HG03342 (cell line): ENCODE results near the gene UROS.
A peak's percentile ranks its signal among the peaks of the same experiment; 100 is the strongest.

ENCODE experiments used
- ATAC-seq: cut with Tn5 transposase; IDR thresholded peaks from one replicate; pipeline ENCODE4 v1.9.1; 2021; ENCODE audit warnings: mild to moderate bottlenecking, moderate library complexity; ENCODE audit not compliant: unreplicated experiment

UROS gene

DNA sequence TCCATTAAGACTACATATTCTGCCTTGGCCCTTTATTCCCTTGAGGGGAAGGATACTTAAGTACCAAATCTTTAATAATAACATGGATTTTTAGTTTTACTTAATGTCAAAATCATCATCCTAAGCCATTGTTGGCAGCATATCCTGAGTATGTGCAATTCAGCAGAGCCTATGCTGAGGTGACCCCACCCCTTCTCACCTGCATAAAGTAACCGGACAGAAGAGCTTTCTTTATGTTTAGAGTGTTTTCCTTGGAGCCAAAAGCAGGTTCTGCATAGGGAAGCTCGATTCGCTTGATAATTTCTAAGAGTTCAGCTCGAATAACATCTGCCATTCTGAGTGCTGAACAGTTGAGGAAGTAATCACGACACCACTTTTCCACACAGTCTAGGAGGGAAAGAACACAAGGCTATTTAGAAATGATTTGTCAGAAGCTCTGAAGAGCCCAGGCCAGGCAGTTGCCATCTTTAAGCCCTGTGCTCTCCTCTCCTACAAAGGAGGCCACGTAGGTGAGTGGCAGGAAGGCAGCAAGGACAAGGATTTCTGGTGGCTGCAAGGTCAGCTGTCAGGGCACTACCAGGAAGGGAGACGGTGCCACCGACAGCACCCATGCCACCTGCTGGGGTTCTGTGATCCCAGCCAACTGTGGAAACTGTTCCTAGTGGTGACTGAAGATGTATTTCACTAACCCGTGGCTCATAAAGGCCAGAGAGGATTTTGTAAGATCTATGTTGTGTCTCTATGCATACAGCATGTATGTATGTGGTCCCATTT, 15.9 kb upstream of the UROS start:
- ATAC-seq = no peak

DNA sequence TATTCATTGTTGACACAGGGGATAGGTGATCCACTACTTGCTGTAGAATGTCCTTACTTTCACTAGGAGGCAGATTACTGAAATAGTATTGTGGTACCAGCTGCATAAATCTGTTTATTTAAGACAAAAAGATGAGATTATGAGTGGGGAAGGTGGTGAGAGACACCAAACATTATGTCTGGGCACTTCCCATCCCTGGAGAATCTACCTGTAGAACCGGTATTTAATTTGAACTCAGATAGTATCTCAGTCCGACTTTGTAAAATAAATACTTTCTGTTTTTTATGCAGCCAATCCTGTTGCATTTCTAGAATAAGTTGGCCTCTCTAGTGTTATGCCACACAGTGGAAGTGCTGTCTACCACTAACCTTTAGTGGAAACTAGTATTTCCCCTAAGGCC, 13.7 kb upstream of the UROS start:
- ATAC-seq = no peak

DNA sequence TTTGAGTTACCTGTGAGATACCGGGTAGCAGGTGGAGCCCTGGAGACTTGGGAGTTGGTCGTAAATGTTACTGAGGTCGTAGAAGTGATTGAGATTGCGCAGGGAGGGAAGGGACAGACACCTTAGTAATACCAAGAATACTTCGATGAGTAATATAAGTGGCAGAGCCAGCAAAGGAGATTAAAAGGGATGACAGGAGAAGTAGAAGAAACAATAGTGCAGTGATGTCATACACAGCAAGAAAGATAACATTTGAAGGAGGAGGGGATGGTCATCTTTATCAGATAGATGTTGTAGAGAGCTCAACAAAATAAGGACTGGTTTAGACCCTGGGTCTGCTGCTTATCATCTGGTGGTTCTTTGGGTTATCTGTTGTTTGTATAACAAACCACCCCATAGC, 5.3 kb upstream of the UROS start:
- ATAC-seq = no peak

DNA sequence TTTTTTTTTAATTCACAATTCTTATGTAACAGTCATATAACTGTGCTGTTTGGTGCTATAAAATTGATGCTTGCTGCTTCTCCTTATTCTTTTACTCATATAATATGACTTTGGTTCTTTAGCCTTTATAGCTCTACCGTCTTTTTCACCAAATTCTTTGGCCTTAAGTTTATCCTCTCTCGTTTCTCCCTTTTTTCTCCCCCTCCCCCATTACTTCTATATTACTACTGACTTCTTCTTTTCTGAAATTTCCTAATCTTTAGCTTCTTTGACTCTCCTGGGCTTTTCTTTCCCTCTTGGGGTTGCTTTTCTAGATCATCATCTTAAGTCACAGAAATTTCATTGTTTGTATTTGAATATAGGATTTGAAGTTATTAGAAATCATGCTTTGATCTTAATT, 4.1 kb upstream of the UROS start:
- no peak for ATAC-seq

DNA sequence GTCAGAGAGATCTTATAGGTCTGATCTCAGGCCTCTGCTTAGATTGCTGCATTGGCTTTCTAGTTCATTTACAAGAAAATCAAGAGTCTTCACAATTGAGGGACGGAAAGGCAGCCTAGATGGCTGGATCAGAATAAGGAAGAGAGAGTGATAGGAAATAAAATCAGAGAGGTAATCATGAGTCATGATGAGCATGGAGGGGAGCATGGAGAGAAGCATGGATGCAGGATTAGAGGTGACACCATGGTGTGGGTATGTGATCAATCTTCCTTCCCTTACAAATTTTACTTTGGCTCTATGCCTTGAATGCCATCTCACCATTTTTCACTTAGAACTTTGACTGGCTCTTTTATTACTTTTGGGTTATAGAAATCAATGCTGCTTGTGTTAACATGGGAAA, 1.7 kb upstream of the UROS start:
- ATAC-seq = no peak

DNA sequence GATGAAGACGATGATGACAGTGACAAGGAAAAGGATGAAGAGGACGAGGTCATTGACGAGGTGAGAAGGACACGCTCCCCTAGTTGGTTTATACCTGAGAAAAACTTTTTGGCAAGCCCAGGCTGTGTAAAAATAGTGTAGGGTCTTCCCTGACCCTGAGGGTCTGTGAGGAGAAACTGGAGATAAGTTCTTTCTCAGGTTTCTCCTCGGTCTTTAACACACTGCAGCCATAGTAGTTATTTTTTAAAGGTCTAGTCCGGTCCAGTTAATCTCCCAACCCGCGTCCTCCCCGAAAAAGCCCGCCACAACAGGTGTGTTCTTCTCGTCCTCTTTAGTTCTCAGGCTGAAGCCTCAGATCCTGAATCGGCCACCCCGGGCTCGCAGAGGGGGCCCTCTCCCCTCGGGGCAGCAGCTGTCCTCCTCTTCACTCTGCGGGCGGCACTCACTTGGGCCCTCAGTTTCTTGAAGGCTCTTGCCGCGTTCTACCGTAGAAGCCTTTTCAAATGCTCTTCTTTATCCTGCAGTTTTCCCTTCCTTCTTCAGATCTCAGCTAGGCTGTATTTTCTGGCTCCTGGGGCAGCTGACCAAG, 699 bp upstream of the UROS start:
- no peak for ATAC-seq

DNA sequence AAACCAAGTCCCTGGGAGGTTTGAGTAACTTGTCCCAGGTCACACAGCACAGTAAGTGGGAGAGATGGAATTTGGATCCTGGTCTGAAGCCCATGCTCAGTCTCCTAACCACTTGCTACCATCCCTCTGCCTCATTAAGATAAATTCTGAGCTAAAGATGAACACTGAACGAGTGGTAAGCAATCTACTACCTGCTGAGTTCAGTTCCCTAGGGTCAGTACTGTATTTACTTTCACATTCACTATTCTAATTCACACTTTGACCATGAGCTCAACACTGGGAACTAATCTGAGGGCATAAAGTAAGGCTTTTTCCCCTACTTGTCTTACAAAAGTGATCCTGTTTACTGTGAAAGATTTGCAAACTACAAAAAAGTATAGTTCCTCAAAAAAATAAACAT, 2.4 kb downstream of the UROS start:
- peak; percentile 56 for ATAC-seq

DNA sequence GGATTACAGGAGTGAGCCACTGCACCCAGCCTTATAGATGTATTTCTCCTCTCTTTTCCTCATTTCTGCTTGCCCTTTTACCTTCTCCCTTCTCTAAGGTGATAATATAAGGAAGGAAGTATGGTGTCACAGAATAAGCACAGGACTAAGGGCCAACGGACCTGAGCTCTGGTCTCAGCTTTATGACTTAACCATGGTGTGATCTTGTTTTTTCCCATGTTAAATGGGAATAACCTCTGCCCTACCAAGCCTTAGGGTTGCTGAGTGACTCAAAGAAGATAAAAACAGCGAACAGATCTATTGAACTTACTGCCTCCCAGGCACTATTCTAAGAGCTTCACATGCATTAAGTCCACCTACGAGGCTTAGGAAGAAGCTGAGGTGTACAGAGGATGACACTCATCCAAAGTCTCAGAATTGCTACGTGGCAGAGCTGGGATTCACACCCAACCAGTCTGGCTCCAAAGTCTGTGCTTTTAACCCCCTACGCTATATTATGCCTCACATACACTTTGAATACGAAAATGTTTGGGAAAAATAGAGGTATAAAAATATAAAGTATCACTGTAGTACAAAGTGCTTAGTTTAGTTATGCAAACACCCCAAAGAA, 5.6 kb downstream of the UROS start:
- ATAC-seq = no peak

DNA sequence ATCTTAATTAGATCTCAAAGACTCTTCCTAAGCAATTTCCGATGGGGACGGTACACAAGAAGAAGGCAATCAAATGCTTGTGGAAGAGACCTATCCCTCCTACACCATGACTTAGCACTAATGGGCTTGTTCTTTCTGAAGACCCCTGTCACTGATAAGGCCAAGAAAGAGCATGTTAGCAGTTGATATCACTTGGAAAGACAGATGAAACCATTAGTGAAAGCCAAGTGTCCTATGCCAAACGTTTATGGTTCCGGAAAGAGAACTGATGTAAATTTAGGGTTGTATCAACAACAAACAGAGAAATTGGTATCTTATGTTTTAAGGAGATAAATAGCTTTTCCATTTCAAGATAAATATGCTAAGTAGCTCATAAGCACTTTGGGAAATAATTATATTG, 6.5 kb downstream of the UROS start:
- no peak for ATAC-seq

DNA sequence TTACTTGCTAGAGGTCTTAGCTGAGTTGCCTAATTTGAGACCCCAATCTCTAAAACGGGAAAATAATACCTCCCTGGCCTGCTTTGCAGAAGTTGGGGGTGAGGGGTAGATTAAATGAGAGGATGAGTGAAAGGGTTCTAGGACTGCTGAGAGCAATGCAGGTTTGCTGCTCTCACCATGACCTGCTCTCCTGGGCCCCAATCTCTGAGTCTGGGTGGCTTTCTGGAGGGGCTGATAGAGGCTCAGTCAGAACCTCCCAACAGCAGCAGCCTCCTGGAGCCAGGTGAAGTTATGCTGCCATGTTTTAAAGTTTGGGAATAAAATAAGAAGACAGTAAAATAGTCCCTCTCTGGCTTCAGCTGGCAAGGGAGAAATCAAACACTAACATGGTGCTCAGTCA, 7.3 kb downstream of the UROS start:
- no peak for ATAC-seq

DNA sequence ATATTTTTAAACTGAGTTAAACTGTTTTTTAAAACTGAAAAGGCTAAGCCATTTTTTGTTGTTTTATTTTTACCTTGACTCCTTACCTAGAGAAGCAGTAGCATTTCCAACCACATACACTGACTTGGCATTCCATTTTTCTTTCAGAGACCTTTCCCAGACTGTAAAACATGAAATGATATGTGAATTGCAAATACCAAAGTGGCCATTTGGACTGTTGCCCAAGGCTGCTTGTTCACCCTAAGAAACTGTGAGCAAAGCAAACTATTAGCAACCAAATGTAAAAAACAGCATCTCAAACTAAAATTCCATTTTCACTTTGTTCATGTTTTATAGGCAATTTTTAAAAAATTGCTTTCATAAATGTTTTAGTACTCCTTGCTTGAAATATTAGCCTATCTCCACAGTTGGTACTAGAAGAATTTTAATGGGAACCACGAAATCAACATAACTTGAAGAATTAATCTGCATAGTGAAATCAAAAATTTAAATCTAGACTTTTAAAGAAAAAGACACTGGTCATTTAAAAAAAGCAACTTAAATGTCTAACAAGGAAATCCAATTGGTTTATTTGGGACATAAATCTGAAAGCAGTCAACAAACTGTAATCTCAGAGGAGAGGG, 10.8 kb downstream of the UROS start:
- no peak for ATAC-seq

DNA sequence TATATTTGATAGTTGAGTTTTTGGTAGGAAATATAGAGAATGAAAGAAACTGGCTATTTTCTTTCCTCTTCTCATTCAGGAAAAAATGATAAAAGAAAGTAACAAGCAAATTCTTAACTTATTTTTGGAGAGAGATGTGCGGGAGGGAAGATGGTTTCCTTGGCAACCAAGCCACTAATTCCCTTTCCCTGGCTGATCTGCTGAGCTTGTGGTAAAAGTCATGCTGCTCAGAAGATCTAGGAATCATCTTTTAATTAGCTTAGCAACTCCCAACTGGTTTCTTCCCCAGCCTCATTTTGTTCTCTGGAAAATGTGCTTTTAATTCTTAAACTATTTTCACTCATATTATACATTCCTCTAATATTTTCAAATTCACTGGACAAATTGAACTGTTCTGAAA, 11.8 kb downstream of the UROS start:
- ATAC-seq = no peak

DNA sequence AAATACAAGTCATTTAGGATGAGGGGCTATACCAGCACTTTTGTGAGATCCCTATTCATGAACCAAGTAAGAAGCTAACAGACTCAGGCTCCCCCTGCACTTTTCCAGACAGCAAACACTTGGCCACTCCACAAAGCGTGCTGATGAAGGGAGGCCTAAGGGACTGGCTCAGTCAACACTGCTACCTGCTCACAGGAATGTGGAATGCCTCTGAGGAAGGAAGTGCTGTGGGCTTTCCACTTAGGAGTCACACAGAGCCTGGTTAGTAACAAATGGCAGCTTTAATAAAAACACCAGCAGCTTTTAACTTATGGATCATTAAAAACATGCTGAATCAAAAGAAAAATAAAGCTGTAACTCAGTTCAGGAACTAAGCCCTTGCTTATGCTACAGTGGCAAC, 15.0 kb downstream of the UROS start:
- no peak for ATAC-seq

DNA sequence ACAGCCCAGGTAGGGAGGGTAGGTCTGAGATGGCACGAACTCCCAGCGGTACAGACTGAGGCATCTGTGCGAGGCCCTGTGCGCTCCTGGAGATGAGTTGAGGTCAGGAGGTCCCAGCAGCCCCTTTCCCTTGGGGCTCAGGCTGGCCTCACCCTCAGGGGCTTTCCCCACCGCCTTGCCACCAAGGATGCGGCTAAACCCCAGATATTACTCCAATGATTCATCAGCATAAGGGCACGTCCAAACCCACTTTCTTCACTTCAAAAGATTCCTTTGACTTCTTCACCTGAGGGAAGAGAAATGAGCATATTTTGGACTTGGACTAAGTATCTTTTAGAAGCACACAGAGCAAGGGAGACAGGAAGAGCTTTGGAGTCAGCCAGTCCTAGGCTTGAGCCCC, 20.3 kb downstream of the UROS start:
- ATAC-seq = no peak

DNA sequence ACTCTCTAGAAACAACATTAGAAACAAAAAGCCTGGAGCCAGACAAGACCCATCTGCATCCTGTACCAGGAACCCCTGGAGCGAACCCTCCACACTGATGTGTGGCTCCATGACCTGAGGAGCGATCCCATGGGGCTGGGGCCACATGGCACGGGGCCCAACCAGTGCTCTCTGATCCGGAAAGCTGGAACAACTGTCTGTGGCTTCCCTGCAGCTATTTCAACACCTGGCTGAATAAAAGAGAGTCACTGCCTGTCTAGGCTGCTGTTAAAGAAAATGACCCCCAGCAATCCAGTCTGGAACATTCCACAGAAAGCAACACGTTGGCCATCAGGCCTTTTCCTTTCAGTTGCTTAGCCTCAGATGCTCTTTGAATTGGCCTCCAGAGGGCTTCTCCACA, 20.9 kb downstream of the UROS start:
- no peak for ATAC-seq

DNA sequence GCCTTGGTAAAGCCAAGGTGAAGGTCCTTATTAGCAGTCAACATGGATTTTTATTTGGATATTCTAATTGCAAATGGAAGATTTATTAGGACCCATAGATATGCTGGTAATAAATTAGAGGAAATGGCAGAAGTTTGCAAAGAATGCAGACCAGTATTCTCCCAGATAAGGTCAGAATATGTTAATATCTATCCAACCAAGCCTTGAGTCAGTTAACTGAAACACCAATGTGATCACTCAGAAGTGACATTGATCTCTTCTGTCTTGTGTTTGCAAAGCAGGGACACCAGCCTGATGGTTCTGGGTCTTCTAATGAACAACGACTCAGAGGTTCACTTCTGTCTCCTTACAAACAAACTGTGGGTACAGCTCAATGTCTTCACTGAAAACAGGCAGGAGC, 21.5 kb downstream of the UROS start:
- ATAC-seq = no peak

DNA sequence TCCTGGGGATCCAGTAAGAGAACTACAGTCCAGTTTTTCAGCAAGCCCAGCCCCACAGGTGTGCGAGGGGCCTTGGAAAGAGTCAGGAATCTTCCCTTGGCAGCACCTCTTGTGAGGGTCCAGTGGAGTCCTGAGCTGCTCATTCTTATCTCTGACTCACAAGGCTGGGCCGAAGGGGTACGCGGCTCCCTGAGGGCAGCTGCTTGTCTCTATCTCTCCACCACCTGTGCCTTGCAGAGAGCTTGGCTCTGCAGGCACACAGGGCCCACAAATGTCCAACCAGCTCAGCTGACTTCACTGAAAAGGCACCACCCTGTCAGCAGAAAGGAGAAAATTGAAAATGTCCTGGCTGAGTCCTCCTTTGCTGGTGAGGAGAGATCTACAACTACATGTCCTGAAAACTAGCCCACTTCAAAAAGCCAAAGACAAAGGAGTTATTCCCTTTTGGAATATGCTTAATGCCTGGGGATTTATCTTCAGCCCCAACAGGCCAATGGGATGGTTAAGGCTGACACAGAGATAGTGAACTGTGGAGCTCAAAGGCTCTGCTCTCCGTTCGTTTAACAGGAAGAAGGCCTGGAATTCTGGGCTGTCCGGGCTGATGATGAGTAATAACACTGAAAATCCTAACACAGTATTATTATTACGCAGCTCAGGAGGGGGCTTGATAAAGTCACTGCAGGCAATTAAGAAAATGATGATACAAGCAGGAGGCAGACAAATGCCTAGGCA, 23.4 kb downstream of the UROS start:
- ATAC-seq = no peak

DNA sequence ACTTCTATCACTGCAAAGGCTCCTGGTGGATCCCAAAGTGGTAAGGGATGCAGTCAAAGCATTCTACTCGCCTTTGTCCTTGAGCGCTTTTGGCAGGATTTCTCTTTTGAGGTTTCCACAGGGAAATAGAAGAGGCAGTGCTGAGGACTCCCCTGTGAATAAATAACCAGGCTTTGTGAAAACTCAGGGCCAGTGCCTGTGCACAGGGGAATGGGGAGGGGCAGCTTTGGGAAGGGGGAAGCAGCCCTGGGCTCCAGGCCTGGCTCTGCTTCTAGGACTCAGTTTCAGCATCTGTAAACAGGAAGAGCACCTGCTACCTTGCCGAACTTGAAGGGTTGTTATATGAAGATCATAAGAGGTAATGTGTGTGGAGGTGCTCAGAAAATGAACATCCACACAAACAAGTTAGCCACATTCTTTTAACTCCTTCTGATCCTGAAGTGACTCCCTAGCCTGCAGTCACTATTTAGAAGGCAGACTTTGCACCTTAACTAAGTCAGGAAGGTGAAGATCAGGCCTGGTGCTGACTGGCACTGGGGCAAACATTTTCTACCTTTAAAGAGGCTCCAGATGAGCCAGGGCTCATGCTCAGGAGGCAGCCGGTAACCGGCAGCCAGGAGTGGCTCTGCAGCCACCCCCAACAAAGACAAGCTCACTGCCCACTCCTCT, 24.9 kb downstream of the UROS start:
- no peak for ATAC-seq

DNA sequence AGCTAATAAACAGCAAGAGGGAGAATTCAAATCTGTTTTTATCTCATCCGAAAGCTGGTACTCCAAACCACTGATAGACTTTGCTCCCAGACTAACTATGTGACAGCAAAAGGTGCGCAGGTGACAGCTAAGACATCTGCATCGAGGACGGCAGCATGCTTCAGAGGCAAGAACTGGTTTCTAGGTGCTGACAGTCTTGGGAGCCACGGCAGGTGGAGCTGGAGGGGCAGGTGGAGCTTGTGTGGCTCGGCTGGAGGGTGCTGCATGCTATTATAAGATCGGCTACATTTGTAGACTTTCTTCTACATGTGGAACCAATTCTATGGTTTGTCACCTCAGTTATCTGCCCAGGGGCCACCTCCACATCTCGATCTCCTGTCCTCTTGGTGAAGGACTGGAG, 25.6 kb downstream of the UROS start:
- ATAC-seq = no peak

DNA sequence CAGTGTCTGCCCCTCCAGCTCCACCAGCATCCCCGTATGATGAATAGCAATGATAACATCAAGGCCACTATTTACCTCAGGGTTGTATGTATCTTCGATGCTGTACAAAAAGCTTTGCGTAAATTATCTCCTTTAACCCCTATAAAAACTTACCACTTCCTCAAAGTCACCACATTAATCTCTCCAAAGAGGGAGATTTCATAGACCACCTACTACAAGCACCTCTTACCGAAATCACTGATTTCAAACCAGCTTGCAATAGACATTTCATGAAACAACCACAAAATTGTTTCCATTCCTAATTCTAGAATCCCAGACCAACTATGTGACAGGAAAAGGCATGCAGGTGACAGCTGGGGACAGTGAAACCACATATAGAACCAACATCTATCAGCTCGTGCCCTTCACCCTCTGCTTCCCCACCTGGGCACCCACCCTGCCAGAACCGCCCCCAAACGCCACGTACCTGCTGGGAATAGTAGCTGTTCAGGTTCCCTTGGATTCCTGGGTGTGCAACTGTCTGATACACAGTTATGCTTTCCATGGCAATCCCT, 27.3 kb downstream of the UROS start:
- ATAC-seq = no peak

DNA sequence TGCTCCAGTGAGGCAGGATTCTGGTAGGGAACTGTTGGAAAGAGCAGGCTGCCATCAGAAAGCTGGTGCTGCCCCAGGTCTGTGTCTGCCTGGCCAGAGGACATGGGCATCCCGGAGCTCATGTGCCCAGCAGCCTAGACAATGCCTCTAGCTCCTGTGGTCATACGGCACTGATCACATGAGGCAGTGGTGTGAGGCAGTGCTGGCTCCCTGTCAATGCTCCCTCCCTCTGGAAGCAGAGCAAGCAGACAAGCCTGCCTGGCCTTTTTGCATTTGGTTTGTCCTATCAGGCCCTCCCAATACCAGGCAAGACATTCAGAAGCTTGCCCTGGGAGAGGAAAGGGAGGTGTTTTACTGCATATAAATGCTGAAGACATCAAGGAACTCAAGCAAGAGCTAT, 27.9 kb downstream of the UROS start:
- ATAC-seq = no peak
